Rectal smooth muscle tissue (tissue), 1 donor: ENCODE data around the gene C10orf71.

ENCODE experiments used
- H3K27ac ChIP-seq: one replicate; pipeline ENCODE4 v1.7.0; 2013; ENCODE audit warnings: low read depth, low read length, inconsistent platforms
- H3K27me3 ChIP-seq: one replicate; pipeline ENCODE4 v1.7.0; 2013; ENCODE audit warnings: low read length; ENCODE audit not compliant: control insufficient read depth, insufficient read depth
- H3K36me3 ChIP-seq: one replicate; pipeline ENCODE4 v1.7.0; 2013; ENCODE audit warnings: low read length; ENCODE audit not compliant: control insufficient read depth, insufficient read depth
- H3K4me1 ChIP-seq: one replicate; pipeline ENCODE4 v1.7.0; 2013; ENCODE audit warnings: low read length; ENCODE audit not compliant: control insufficient read depth, insufficient read depth
- H3K4me3 ChIP-seq: one replicate; pipeline ENCODE4 v1.7.0; 2013; ENCODE audit warnings: low read length
- H3K9ac ChIP-seq: one replicate; pipeline ENCODE4 v1.7.0; 2013; ENCODE audit warnings: low read length

Gene C10orf71

DNA sequence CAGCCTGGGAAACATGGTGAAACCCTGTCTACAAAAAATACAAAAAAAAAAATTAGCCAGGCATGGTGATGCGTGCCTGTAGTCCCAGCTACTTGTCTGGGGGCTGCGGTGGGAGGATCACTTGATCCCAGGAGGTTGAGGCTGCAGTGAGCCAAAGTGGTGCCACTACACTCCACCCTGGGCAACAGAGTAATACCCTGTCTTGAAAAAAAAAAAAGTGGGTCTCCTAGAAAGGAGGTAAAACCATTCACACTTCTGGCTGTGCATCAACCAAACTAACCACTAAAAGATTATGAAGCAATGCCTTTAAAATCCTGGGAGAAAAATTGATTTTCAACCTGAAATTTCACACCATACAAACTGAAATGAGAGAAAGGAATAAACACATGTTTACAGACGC is 35.4 kb upstream of the C10orf71 start:
- no peaks in the 10 kb centered on the region for H3K27me3 ChIP-seq
- H3K36me3 ChIP-seq: no peaks in the 10 kb centered on the region
- H3K9ac ChIP-seq: no peak overlapping the region
- H3K27ac ChIP-seq: no peak overlapping the region
- no peak overlapping the region for H3K4me3 ChIP-seq
- H3K4me1 ChIP-seq: no peaks in the 10 kb centered on the region

DNA sequence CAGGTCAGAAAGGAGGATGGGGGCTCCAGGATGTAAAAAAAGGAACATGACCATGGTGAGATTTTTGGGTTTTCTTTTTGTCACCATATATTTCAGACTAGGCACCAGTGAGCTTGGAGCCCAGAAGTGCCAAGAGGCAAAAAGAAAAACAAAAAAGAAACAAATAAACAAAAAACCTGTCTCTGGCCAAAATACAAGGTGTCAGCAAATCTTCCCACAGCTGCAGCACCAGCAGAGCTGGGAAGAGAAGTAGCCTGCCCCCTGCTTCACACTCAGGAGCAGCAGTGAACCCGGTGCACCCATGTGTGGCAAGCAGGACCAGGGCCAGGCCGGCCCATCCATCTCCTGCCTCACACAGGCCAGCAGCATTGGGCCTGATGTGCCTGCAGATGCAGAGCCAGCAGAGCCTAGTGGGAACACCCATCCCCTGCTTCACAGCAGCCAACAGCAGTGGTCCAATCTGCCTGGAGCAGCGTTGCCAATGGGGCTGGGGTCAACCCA is 34.7 kb upstream of the C10orf71 start:
- Histone ChIP-seq H3K36me3 (no peaks in the 10 kb centered on the region), H3K4me1 (no peaks in the 10 kb centered on the region), H3K27me3 (no peaks in the 10 kb centered on the region), H3K27ac (no peak overlapping the region), H3K4me3 (no peak overlapping the region), H3K9ac (no peak overlapping the region)

- no peak overlapping the region for H3K9ac ChIP-seq
- H3K27me3 ChIP-seq: no peaks in the 10 kb centered on the region
- H3K27ac ChIP-seq: no peak overlapping the region
- no peaks in the 10 kb centered on the region for H3K4me1 ChIP-seq
- H3K4me3 ChIP-seq: no peak overlapping the region
- H3K36me3 ChIP-seq: no peaks in the 10 kb centered on the region
Measured at GRCh38 chr10:49265885-49266284, 33.1 kb upstream of the C10orf71 start.

DNA sequence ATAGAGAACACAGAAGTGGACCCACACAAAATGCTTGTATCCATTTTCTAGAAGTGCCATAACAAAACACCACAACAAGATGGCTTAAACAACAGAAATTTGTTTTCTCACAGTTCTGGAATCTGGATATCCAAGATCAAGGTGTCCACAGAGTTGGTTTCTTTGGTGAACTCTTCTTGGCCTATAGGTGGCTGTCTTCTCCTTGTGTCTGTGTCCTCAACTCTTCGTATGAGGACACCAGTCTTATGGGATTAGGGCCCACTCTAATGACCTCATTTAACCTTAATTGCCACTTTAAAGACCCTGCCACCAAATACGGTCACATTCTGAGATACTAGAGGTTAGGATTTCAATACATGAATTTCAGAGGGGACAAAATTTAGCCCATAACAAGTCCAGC is 30.8 kb upstream of the C10orf71 start:
- Histone ChIP-seq H3K27me3 (no peaks in the 10 kb centered on the region), H3K4me3 (no peak overlapping the region), H3K27ac (no peak overlapping the region), H3K36me3 (no peaks in the 10 kb centered on the region), H3K9ac (no peak overlapping the region), H3K4me1 (no peaks in the 10 kb centered on the region)

- no peak overlapping the region for H3K4me3 ChIP-seq
- no peaks in the 10 kb centered on the region for H3K36me3 ChIP-seq
- H3K27ac ChIP-seq: no peak overlapping the region
- no peaks in the 10 kb centered on the region for H3K4me1 ChIP-seq
- H3K9ac ChIP-seq: no peak overlapping the region
- no peaks in the 10 kb centered on the region for H3K27me3 ChIP-seq
Measured at GRCh38 chr10:49269523-49269922, 29.4 kb upstream of the C10orf71 start.

DNA sequence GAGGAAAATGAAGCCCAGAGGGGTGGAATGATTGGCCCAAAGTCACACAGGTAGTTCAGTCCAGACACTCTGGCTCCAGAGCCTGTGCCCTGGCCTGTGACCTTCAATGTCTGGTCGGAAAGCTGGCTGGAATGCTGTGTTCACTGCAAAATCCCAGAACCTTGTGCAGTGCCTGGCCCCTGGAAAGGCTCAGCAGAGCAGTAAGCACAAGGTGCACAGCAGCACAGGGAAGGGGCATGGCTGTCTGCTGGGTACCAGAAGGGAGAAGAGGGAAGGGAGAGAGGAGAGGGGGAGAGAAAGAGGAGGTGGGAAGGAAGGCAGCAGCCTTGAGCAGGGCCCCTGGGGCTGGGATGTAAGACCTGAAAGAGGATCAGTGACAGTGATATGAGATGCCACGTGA is 28.4 kb upstream of the C10orf71 start:
- Histone ChIP-seq H3K27me3 (no peaks in the 10 kb centered on the region), H3K4me3 (no peak overlapping the region), H3K4me1 (no peaks in the 10 kb centered on the region), H3K9ac (no peak overlapping the region), H3K36me3 (no peaks in the 10 kb centered on the region), H3K27ac (no peak overlapping the region)

DNA sequence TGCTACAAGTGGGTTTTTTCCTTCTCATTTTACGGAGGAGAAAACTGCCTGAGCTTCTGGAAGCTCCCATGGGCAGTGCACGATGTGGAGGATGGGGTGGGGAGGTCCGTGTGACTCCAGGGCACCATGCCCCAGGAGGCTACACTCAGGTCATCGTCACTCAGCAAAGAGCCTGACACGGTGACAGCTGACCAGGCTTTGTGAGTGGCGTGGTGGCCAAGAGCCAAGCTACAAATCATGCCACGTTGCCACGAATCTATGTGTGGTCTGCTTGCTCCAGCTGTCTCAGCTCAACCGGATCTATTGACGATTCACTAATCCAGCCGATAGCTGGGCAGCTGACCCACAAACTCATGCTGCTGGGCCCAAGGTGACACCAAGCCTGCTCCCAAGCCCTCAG is 27.6 kb upstream of the C10orf71 start:
- H3K4me1 ChIP-seq: no peaks in the 10 kb centered on the region
- H3K27ac ChIP-seq: no peak overlapping the region
- H3K4me3 ChIP-seq: no peak overlapping the region
- no peak overlapping the region for H3K9ac ChIP-seq
- H3K36me3 ChIP-seq: no peaks in the 10 kb centered on the region
- no peaks in the 10 kb centered on the region for H3K27me3 ChIP-seq

DNA sequence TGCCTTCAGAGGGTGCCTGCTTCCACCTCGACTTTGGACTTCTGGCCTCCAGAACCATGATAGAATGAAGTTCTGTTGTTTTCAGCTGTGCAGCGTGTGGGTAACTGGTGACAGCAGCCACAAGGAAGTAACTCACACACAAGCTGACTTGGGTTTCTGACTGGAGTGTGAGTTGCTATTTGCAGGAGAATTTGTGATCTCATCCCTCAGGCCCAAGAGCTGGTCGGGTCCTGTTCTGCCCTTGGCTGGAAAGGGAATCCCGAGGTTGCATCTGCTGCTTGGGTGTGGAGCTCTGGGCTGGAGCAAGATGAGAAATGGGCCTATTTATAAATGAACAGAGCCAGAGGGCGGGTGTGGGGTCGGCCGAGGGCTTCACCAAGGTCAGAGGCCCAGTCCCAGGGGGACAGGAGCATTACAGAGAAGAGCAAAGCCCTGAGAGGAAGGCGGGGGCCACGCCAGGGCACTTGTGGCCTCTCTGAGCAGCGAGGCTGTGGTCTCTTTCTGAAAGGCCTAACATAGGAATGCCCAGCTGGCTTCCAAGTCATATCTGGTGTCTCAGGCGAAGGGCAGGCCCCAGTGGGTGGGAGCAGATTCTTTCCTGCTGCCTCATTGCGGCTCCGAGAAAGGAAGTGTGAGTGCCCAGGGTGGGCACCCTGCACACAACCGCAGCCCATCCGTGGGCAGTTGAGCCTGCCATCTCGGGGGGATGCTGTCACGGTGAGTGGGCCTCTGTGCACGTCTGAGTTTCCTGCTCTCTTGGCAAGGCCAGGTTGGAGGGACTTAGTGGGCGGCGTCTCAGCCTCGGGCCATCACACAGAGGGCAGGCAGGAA is 26.5 kb upstream of the C10orf71 start:
- H3K9ac ChIP-seq: no peak overlapping the region
- no peaks in the 10 kb centered on the region for H3K36me3 ChIP-seq
- H3K27ac ChIP-seq: no peak overlapping the region
- H3K4me3 ChIP-seq: no peak overlapping the region
- no peaks in the 10 kb centered on the region for H3K4me1 ChIP-seq
- no peaks in the 10 kb centered on the region for H3K27me3 ChIP-seq

- H3K4me1 ChIP-seq: no peaks in the 10 kb centered on the region
- no peak overlapping the region for H3K27ac ChIP-seq
- no peak overlapping the region for H3K4me3 ChIP-seq
- no peak overlapping the region for H3K9ac ChIP-seq
- H3K36me3 ChIP-seq: no peaks in the 10 kb centered on the region
- no peaks in the 10 kb centered on the region for H3K27me3 ChIP-seq
Measured at GRCh38 chr10:49273082-49273465, 25.9 kb upstream of the C10orf71 start.

GRCh38 chr10:49273626-49274025 is 25.3 kb upstream of the C10orf71 start:
- H3K27ac ChIP-seq: no peak overlapping the region
- H3K4me1 ChIP-seq: no peaks in the 10 kb centered on the region
- H3K36me3 ChIP-seq: no peaks in the 10 kb centered on the region
- no peak overlapping the region for H3K4me3 ChIP-seq
- no peaks in the 10 kb centered on the region for H3K27me3 ChIP-seq
- H3K9ac ChIP-seq: no peak overlapping the region

- Histone ChIP-seq H3K27ac (no peak overlapping the region), H3K4me3 (no peak overlapping the region), H3K27me3 (no peaks in the 10 kb centered on the region), H3K36me3 (no peaks in the 10 kb centered on the region), H3K9ac (no peak overlapping the region), H3K4me1 (no peaks in the 10 kb centered on the region)
Measured at GRCh38 chr10:49274886-49275285, 24.1 kb upstream of the C10orf71 start.

DNA sequence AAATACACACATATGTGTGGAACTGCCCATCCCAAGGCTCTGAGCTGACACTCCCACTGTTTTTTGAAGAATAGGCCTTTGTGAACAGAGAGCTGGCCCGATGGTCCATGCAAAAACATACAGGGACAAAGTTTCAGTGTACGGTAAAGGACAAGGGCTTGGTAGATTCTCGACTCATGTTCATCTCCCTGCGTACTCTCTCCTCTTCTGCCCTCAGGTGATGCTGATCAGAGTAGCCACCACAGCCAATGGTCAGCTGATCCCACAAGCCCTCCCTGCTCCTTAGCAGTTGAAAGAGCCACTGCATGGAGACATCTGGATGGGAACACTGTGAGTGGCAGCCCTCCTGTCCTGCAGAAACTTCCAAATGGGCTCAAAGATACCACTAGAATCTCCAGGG is 23.1 kb upstream of the C10orf71 start:
- no peaks in the 10 kb centered on the region for H3K27me3 ChIP-seq
- no peak overlapping the region for H3K4me3 ChIP-seq
- no peaks in the 10 kb centered on the region for H3K36me3 ChIP-seq
- no peaks in the 10 kb centered on the region for H3K4me1 ChIP-seq
- H3K9ac ChIP-seq: no peak overlapping the region
- H3K27ac ChIP-seq: no peak overlapping the region

GRCh38 chr10:49276596-49276995 is 22.4 kb upstream of the C10orf71 start:
- Histone ChIP-seq H3K36me3 (no peaks in the 10 kb centered on the region), H3K27ac (no peak overlapping the region), H3K4me3 (no peak overlapping the region), H3K4me1 (no peaks in the 10 kb centered on the region), H3K27me3 (no peaks in the 10 kb centered on the region), H3K9ac (no peak overlapping the region)
